K562 (cell line): ENCODE results near the gene CCDC69. TPM values are rescaled to one million over a fixed set of nuclear protein-coding genes. Genes with fewer than 3 reads are reported as not detected.
A peak's percentile ranks its signal among the peaks of the same experiment; 100 is the strongest.

Experiments used
- ESRRB ChIP-seq: fragments of 250-450 bp; sonication (Bioruptor Pico); IDR thresholded peaks from 2 replicates; pipeline ENCODE4 v1.5.0; 2020; ENCODE audit warnings: mild to moderate bottlenecking, moderate library complexity, borderline replicate concordance
- EWSR1 ChIP-seq: fragments of 450-650 bp; IDR thresholded peaks from 2 replicates; pipeline ENCODE4 v1.6.1; 2018; ENCODE audit warnings: borderline replicate concordance, mild to moderate bottlenecking, low read depth, moderate library complexity; ENCODE audit not compliant: partially characterized antibody
- FOXK1 ChIP-seq: sonication (generic); formaldehyde crosslinking; IDR thresholded peaks from 2 replicates; pipeline ENCODE4 v1.8.0; 2022; ENCODE audit warnings: missing genetic modification reagents, mild to moderate bottlenecking, borderline replicate concordance
- HCFC1 ChIP-seq: IDR thresholded peaks from 2 replicates; pipeline ENCODE4 v1.6.1; 2012; ENCODE audit warnings: low read depth, low read length, improper control_type of control experiment
- NR2F6 ChIP-seq: fragments of 450-650 bp; formaldehyde crosslinking; IDR thresholded peaks from 2 replicates; pipeline ENCODE4 v1.4.0; 2020; ENCODE audit warnings: mild to moderate bottlenecking
- RBM14 ChIP-seq: fragments of 200-400 bp; formaldehyde crosslinking; IDR thresholded peaks from 2 replicates; pipeline ENCODE4 v1.6.1; 2018; ENCODE audit warnings: low read depth, mild to moderate bottlenecking, low read length, moderate library complexity, borderline replicate concordance; ENCODE audit not compliant: insufficient read depth
- RBM22 ChIP-seq: fragments of 200-400 bp; formaldehyde crosslinking; IDR thresholded peaks from 2 replicates; pipeline ENCODE4 v1.6.1; 2018; ENCODE audit warnings: low read length, low read depth; ENCODE audit not compliant: poor library complexity, severe bottlenecking
- TRIM28 ChIP-seq: fragments of 450-650 bp; IDR thresholded peaks from 2 replicates; pipeline ENCODE4 v1.6.1; 2017
- polyA plus RNA-seq, 8 experiments: library from polyadenylated mRNA; depleted of rRNA in 4 of 8; stranded (reverse) in 5 of 8; unstranded in 3 of 8; fragments of >200 nt; fragmentation: Nextera tagmentation in 2 of 8; fragmentation: Illumina TruSeq in 1 of 8; extraction: Ambion mirVana in 2 of 8; extraction: Trizol in 1 of 8; gene quantifications; 2 replicates each; pipeline versions ENCODE4 v1.2.1 to v1.2.3, GENCODE V29; 2011 to 2014; ENCODE audit warnings: inconsistent platforms in 1 of 8, missing spikeins in 1 of 8
- total RNA-seq, 7 experiments: library from RNA; depleted of rRNA in 6 of 7; stranded (reverse); fragments of >200 nt in 6 of 7; fragmentation: Illumina TruSeq in 2 of 7; extraction: Trizol in 2 of 7; gene quantifications; 2 replicates each; pipeline versions ENCODE4 v1.2.1 to v1.2.3, GENCODE V29; 2011 to 2021; ENCODE audit warnings: low replicate concordance in 1 of 7
- TF ChIP-seq, protein P1 (sequence below): sonication (generic); formaldehyde crosslinking; IDR thresholded peaks from 2 replicates; pipeline ENCODE4 v1.8.0; 2022; ENCODE audit warnings: mild to moderate bottlenecking, missing genetic modification reagents
- TF ChIP-seq, protein P2 (sequence below): fragments of 250-450 bp; sonication (Bioruptor Pico); IDR thresholded peaks from 2 replicates; pipeline ENCODE4 v1.5.0; 2022; ENCODE audit warnings: mild to moderate bottlenecking
- TF ChIP-seq, protein P3 (sequence below), 2 experiments: fragments of 250-450 bp in 1 of 2; fragments of 450-650 bp in 1 of 2; sonication (Bioruptor Pico) in 1 of 2; IDR thresholded peaks; 2 replicates each; pipeline versions ENCODE4 v1.6.1 to v1.8.0; 2016 to 2021; ENCODE audit warnings: mild to moderate bottlenecking in 2 of 2, moderate library complexity in 2 of 2, missing compliant biosample characterization in 1 of 2, missing genetic modification characterization in 1 of 2
- TF ChIP-seq, protein P4 (sequence below): sonication (generic); formaldehyde crosslinking; IDR thresholded peaks from 2 replicates; pipeline ENCODE4 v1.4.0; 2020; ENCODE audit warnings: mild to moderate bottlenecking, missing genetic modification reagents
- TF ChIP-seq, protein P5 (sequence below): sonication (generic); formaldehyde crosslinking; IDR thresholded peaks from 2 replicates; pipeline ENCODE4 v1.8.1; 2022; ENCODE audit warnings: missing genetic modification reagents

The CCDC69 gene
- total and polyA plus RNA-seq, 9 of the 15 experiments (the other 6 are each of a cell fraction or from before 2014, with no cell fraction given): 0.65 to 12.2 (median 7.6) TPM

DNA sequence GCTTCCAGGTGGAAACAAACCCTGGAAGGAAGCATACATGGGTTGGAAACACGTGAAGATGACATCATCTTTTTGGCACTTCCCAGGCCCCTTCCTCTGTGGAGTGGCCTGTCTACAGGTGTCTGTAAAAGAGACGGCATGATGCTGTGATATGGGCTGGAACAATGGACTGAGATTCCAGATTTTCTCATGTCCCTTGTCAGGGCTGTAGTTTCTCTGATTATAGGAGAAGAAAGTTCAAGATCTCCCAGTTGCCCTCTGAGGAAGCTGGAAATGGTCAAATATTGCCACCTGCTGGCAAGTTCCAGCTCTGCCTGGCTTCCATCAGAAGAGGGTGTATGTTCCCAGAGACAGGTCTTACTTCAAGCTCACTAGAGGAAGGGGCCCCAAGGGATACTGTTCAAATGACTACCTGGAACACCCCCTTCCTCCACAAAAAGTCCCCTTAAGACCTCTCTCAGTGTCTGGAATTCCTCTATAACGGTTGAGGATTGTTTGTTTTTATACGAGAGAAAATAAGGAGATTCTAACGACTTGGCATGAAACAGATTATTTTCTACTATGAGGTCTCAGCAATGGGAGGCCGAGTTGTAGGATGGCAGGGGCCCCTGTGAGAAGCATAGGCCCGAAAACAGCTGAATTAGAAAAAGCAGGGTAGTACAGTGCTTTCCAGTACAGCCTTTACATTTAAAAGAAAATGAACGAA lies 59.1 kb downstream of the CCDC69 start (continued):
- TF ChIP-seq, protein P1, sequence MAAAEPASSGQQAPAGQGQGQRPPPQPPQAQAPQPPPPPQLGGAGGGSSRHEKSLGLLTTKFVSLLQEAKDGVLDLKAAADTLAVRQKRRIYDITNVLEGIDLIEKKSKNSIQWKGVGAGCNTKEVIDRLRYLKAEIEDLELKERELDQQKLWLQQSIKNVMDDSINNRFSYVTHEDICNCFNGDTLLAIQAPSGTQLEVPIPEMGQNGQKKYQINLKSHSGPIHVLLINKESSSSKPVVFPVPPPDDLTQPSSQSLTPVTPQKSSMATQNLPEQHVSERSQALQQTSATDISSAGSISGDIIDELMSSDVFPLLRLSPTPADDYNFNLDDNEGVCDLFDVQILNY: no peak
- TF ChIP-seq FOXK1 (CRISPR knock-in tag) (no peak), ESRRB (no peak), EWSR1 (no peak), RBM14 (no peak), HCFC1 (0 out of 2 replicates have a peak, but pooled peaks have one; percentile 16), TRIM28 (no peak), NR2F6 (CRISPR knock-in tag) (no peak), RBM22 (no peak)
- TF ChIP-seq, protein P2, sequence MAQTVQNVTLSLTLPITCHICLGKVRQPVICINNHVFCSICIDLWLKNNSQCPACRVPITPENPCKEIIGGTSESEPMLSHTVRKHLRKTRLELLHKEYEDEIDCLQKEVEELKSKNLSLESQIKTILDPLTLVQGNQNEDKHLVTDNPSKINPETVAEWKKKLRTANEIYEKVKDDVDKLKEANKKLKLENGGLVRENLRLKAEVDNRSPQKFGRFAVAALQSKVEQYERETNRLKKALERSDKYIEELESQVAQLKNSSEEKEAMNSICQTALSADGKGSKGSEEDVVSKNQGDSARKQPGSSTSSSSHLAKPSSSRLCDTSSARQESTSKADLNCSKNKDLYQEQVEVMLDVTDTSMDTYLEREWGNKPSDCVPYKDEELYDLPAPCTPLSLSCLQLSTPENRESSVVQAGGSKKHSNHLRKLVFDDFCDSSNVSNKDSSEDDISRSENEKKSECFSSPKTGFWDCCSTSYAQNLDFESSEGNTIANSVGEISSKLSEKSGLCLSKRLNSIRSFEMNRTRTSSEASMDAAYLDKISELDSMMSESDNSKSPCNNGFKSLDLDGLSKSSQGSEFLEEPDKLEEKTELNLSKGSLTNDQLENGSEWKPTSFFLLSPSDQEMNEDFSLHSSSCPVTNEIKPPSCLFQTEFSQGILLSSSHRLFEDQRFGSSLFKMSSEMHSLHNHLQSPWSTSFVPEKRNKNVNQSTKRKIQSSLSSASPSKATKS (CRISPR knock-in tag): no peak
- TF ChIP-seq, protein P3, sequence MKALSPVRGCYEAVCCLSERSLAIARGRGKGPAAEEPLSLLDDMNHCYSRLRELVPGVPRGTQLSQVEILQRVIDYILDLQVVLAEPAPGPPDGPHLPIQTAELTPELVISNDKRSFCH (CRISPR knock-in tag; IDR thresholded peaks at IDR 0.05): no peak
- TF ChIP-seq, protein P3 (tag; IDR thresholded peaks at IDR 0.05): no peak
- TF ChIP-seq, protein P4, sequence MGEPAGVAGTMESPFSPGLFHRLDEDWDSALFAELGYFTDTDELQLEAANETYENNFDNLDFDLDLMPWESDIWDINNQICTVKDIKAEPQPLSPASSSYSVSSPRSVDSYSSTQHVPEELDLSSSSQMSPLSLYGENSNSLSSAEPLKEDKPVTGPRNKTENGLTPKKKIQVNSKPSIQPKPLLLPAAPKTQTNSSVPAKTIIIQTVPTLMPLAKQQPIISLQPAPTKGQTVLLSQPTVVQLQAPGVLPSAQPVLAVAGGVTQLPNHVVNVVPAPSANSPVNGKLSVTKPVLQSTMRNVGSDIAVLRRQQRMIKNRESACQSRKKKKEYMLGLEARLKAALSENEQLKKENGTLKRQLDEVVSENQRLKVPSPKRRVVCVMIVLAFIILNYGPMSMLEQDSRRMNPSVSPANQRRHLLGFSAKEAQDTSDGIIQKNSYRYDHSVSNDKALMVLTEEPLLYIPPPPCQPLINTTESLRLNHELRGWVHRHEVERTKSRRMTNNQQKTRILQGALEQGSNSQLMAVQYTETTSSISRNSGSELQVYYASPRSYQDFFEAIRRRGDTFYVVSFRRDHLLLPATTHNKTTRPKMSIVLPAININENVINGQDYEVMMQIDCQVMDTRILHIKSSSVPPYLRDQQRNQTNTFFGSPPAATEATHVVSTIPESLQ (CRISPR knock-in tag): no peak
- TF ChIP-seq, protein P5, sequence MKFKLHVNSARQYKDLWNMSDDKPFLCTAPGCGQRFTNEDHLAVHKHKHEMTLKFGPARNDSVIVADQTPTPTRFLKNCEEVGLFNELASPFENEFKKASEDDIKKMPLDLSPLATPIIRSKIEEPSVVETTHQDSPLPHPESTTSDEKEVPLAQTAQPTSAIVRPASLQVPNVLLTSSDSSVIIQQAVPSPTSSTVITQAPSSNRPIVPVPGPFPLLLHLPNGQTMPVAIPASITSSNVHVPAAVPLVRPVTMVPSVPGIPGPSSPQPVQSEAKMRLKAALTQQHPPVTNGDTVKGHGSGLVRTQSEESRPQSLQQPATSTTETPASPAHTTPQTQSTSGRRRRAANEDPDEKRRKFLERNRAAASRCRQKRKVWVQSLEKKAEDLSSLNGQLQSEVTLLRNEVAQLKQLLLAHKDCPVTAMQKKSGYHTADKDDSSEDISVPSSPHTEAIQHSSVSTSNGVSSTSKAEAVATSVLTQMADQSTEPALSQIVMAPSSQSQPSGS: no peak
